Lower lobe of right lung (tissue), 2 donors: ENCODE measurements around the gene UBE2D1. TPM values are rescaled to one million over a fixed set of nuclear protein-coding genes. Genes with fewer than 3 reads are reported as not detected.

ENCODE experiments used
- ATAC-seq, 2 donors: fragments of 200-7000 bp; cut with Tn5 transposase; one replicate each; pipeline ENCODE4 v1.9.1; 2020 to 2022; ENCODE audit warnings: mild to moderate bottlenecking in 2 of 2, moderate library complexity in 2 of 2
- DNase-seq: peaks from one replicate; pipeline ENCODE4 v3.0.0-alpha.2; 2020
- H3K27ac ChIP-seq: fragments of 200-600 bp; one replicate; pipeline ENCODE4 v1.8.0; 2022
- H3K27me3 ChIP-seq: fragments of 200-600 bp; one replicate; pipeline ENCODE4 v1.8.0; 2022; ENCODE audit warnings: low read depth
- H3K36me3 ChIP-seq: fragments of 200-600 bp; one replicate; pipeline ENCODE4 v1.8.0; 2022; ENCODE audit warnings: mild to moderate bottlenecking
- H3K4me1 ChIP-seq: fragments of 200-600 bp; one replicate; pipeline ENCODE4 v1.8.0; 2022
- H3K4me3 ChIP-seq: fragments of 200-600 bp; one replicate; pipeline ENCODE4 v1.8.0; 2022; ENCODE audit warnings: mild to moderate bottlenecking
- H3K9me3 ChIP-seq: fragments of 200-600 bp; one replicate; pipeline ENCODE4 v1.8.0; 2022
- CTCF ChIP-seq: fragments of 200-600 bp; IDR thresholded peaks from one replicate; pipeline ENCODE4 v1.8.0; 2022; ENCODE audit warnings: antibody characterized with exemption, mild to moderate bottlenecking
- intact Hi-C: fragments of 100-400 bp; cut with DNase I; formaldehyde crosslinking; loops from one replicate; pipeline ENCODE4 v1.11.0; 2022
- total RNA-seq: library from RNA; stranded (reverse); fragmentation: NEBNext Ultra II Directional; extraction: Animal tissue kit (Norgen Biotek cat#: 25700); gene quantifications from one replicate; pipeline ENCODE4 v1.2.1, GENCODE V29; 2021
- donor health status: DM: no; HTN: yes; CAD: no; lungs with severe emphysema.

UBE2D1 gene
- total RNA-seq, 1 donor from 2014 or later, result 22.9 TPM

- ATAC-seq (no peak), DNase-seq (no peak)
- intact Hi-C loops, result no loop called here
- H3K27ac ChIP-seq, result no peak overlapping the region
- peaks cover 3% of the 10 kb centered on the region for H3K36me3 ChIP-seq
- no peaks in the 10 kb centered on the region for H3K9me3 ChIP-seq
- no peak for TF ChIP-seq CTCF
- H3K4me3 ChIP-seq, result no peak overlapping the region
- no peaks in the 10 kb centered on the region for H3K27me3 ChIP-seq
- no peaks in the 10 kb centered on the region for H3K4me1 ChIP-seq
Observed at GRCh38 chr10:58373442-58373827, 38.6 kb downstream of the UBE2D1 start.

- H3K9me3 ChIP-seq, result no peaks in the 10 kb centered on the region
- no peak for DNase-seq
- H3K4me3 ChIP-seq, result no peak overlapping the region
- no peak overlapping the region for H3K27ac ChIP-seq
- H3K27me3 ChIP-seq, result no peaks in the 10 kb centered on the region
- peaks cover 1% of the 10 kb centered on the region for H3K36me3 ChIP-seq
- H3K4me1 ChIP-seq, result peaks cover 16% of the 10 kb centered on the region
- no peak for ATAC-seq
- intact Hi-C loops, result no loop called here
- TF ChIP-seq CTCF, result no peak
Observed at GRCh38 chr10:58382489-58382995, 47.7 kb downstream of the UBE2D1 start.

- peak overlapping the region; percentile 90 for H3K4me3 ChIP-seq
- peak overlapping the region; percentile 87 for H3K27ac ChIP-seq
- ATAC-seq (peak; percentile 52 to 62), DNase-seq (no peak)
- peaks cover 17% of the 10 kb centered on the region for H3K36me3 ChIP-seq
- H3K4me1 ChIP-seq, result peaks cover 16% of the 10 kb centered on the region
- H3K9me3 ChIP-seq, result no peaks in the 10 kb centered on the region
- no peaks in the 10 kb centered on the region for H3K27me3 ChIP-seq
- no peak for TF ChIP-seq CTCF
- intact Hi-C loops, result no loop called here
Observed at GRCh38 chr10:58384095-58384494, 49.3 kb downstream of the UBE2D1 start.

GRCh38 chr10:58384544-58384998 lies 49.8 kb downstream of the UBE2D1 start:
- Histone ChIP-seq H3K4me3 (peak overlapping the region; percentile 90), H3K36me3 (peaks cover 21% of the 10 kb centered on the region), H3K27me3 (no peaks in the 10 kb centered on the region), H3K4me1 (peaks cover 16% of the 10 kb centered on the region), H3K27ac (peak overlapping the region; percentile 87), H3K9me3 (no peaks in the 10 kb centered on the region)
- no peak for DNase-seq
- ATAC-seq, result peak in 1 of 2 donors; percentile 5
- intact Hi-C loops, result no loop called here
- TF ChIP-seq CTCF, result no peak

GRCh38 chr10:58384999-58385783 lies 50.4 kb downstream of the UBE2D1 start, which contains the start of gene TFAM:
TFAM (plus strand) TSS chr10:58385410; CDS start chr10:58385548, 138 bp downstream.
- peak within 1 kb of the TSS; percentile 90 for H3K4me3 ChIP-seq
- DNase-seq, result peak; percentile 96
- H3K9me3 ChIP-seq, result no peaks in the 10 kb centered on the region
- intact Hi-C loops, result no loop called here
- peak; percentile 99 for ATAC-seq
- H3K36me3 ChIP-seq, result peaks cover 28% of the 10 kb centered on the region
- TF ChIP-seq CTCF, result peak; percentile 66
- no peaks in the 10 kb centered on the region for H3K27me3 ChIP-seq
- peak within 1 kb of the TSS; percentile 87 for H3K27ac ChIP-seq
- peaks cover 16% of the 10 kb centered on the region for H3K4me1 ChIP-seq
